Stimulated activated CD4-positive, alpha-beta T cell treated with anti-CD3 and anti-CD28 coated beads, Interleukin-4, amount 100 ng/mL, for 24 hours (primary cell): ENCODE results near the gene TRAFD1.

Source experiments
- DNase-seq: peaks from one replicate; pipeline ENCODE4 v3.0.0-alpha.2; 2020

Gene TRAFD1

DNA sequence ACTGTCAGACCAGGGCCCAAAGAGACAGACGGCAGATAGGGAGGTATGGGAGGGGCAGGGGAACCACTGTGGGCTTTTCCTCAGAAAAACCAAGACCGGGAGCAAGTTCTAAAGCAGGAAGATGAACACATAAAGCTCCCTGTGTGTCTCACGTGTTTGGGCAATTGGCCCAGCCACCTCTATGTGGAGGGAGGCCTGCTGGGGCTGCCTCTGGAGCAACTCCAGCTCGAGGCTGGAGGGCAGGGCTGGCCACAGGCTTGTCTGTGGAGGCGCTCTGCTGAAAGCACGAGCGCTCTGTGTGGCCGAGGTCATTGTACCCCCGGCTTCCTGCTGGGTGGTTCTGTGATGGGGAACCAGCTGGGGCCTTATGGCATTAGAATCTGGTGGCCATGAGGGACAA is 36.4 kb downstream of the TRAFD1 start:
- DNase-seq, result no peak

DNA sequence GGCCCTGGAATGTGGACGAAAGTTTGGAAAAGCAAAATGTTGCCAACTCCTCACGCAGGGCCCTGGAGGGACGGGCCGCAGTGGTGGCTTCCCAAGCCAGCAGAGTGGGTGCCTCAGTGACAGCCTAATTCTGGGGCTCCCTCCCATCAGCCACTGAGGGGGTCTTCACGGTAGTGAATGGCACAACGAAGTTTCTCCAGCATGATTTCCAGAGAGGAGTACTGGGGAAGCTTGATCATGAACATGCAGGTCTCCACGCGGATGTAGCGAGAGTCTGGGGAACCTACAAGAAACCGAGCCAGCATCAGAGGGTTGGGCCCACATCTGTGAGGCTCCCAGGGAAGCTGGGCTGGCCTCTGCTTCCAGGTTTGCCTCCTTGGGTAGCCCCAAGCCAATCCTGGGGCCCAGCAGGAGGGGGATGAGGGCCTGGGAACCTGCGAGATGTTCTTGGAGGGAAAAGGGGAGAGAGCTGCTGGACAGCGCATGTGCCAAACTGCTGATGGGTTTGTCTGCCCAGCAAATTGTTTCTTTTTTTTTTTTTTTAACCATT is 37.0 kb downstream of the TRAFD1 start:
- DNase-seq, result no peak

DNA sequence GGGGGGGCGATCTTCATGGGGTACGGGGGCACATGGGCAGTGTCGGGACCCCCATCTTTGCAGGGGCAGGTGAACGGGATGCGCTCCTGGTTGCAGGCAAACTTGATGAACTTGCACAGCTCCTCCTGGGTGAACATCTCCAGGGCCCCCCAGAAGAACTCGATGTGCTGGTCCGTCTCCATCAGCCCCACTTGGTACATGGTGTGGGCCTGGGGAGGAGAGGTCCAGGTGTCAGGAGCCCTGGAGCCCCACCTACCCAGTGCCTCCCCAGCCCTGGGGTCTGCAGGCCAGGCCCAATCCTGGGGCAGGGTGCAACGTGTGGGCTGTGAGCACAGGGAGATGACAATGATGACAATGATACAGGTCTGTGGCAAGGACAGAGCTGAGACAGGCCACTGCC is 37.7 kb downstream of the TRAFD1 start:
- no peak for DNase-seq

DNA sequence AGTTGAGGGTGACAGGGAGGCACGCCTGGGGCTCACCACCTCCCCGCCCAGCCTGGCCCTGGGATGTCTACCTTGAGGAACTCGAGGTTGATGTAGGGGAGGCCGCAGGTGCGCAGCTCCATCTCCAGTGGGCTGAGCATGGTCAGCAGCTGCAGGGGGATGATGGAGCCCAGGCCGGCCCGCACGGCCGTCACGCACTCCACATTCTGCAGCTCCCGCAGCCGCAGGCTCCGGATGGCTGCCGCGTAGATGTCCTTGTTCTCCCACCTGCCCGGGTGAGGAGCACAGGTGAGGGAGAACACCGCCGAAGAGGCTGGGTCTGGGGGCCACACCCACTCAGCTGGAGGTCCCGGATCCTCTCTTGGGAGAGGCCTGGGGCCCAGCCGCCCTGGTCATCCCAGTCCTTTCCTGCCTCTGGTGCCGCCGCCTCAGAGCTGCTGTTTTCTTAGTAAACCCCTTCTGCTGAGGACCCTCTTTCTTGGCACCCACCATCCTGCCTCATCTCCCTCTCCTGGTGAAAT is 38.2 kb downstream of the TRAFD1 start:
- no peak for DNase-seq

DNA sequence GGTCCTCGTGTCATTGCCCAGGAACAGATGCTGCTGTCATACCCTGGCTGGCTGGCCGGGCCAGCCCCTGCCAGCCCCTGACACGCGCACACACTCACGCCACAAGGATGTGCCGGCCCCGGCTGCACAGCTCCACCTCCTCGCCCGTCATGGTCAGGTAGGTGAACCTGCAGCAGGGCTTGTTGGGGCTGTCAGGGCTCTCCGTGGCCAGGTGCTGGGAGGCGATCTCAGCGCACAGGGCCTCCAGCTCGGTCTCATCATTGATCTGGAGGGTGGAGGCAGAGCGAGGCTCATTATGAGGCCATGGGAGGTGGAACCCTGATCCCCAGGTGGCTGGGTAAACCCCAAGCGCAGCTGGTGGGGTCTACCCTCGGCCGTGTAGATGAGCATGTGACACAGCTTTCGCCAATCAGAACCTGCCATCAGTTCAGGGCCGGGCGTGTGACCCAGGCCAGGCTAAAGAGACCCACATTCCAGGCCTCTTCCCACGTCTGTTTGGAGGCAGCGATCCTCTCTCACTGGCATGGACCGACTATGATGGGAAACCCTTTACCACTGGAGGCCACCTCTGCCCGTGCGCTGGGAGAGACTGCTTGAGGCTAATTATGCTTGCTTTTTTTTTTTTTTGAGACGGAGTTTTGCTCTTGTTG is 38.8 kb downstream of the TRAFD1 start:
- no peak for DNase-seq

DNA sequence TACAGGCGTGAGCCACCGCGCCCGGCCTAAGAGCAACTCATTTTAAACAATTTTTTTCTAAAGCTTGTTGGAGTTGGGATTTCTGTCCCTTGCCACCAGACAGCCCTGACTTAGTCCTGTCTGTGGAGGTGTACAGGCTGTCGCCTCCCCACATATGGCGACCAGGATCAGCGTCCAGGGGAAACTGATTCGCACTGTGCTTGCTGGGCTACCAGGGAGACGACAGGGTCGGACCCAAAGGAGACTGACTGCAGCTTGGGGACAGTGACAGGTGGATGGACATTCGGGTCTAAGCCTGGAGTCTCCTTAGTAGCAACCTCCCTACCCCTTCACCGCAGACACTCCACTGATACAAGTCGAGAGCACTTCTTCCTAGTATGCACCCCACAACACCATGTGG is 40.3 kb downstream of the TRAFD1 start:
- DNase-seq, result no peak

DNA sequence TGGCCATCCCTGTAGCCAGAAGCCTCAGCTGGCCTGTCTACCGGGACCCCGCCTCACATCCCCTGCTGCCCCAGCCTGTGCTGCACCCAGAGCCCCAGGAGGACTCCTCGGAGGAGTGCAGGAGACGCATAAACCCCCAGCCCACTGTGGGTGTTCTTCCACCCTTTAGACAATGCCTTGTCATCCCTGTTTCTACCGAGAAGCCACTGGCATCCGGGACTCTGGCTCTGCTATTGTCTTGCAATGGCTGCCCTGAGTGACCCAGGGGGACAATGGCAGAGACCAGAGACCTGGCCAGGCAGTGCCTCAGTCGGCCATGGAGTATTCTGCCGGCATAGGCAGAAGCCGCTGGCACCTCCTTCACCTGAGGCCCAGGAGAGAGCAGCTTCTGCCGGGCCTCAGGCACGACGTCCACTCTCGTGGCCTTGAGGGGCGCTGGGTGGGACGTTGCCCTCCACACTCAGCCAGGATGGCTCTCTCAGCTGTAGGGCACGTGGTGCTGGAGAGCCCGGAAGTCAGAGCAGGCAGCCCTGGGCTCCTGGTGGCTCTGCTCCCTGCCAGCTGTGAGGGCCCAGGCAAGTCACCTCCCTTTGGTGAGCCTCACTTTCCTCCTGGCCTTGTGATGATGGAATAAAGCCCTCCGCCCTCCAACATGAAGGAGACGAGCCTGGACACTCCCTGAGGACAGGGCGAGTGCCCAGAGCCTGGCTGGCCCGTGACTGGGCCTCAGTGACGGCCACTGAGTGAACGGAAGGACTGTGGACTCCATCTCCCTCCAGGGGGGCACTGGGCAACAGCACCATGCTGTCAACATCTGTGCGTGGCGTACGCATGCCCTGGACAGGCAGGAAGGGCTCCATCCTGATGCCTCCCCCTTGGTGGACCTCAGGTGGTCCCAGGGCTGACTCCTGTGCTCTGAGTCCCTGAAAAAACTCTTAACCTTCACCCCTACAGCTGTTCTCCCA is 41.0 kb downstream of the TRAFD1 start:
- DNase-seq, result no peak

DNA sequence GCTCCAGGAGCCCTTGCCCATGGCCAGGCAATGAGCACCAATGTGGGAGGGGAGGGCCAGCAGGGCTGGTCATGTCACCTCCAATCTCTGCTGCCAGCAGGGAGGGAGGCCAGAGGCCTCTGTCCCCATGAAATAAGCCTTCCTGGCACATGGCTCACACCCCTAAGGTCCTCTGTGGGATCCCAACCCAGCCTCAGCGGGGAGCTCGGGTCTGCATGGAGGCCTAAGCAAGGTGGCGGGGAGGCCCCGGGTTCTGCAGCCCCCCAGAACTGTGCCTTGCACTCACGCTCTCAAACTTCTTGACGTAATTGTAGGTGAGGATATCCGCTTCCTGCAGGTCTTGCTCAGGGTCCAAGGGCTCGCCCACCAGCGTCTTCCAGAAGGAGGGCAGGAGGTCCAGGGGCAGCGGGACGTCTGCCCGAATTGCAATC is 41.7 kb downstream of the TRAFD1 start:
- DNase-seq, result no peak

DNA sequence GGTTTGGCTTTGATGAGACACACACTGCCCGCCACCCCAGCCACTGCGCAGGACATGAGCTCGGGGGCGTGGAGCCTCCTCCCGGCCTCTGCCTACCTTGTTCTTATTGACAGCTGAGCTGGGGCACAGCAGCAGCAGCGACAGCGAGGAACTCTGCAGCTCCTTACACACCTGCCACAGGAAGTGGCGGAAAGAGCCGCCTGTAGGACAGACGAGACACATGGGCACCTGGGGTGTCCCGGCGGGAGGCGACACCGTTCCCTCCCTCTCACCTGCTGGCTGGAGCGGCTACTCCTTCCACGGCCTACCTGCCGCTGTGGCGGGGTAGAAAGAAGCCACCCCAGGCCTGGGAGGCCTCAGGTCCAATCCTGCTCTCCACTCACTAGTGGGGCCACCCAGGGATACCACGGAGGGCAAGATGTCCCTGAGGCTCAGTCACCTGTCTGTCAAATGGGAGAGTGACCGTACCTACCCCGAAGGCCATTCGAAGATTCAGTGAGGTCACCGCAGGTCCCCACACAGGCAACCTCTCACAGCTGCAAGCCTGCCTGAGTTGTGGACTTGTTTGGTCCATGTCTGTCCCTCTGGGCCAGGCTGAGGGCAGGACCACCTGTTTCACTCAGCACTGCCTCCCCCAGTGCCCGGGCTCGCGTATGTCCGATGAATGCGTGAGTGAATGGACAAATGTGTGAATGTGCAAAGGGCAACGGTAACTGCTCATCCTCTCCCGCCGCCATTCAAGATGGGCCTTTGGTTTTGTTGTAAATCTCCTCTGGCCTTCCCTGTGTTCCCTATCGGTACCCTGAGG is 42.6 kb downstream of the TRAFD1 start:
- no peak for DNase-seq

DNA sequence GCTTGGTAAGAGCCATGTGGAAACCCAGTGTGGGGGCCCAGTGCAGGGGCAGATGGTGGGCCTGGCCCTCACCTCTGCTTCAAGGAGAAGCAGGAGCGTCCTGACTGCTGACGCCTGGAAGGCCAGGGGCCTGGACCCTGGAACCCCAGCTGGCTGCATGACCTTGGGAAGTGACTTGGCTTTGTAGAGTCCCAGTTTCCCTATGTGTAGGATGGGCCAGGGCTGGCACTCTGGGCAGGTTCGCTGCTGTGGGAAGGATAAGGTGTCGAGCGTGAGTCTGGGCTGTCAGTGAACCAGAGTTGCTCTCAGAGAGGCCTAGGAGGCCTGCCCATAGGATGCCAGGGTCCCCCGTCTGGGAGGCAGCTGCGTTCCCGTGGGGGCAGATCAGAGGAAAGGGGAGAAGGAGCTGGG is 43.2 kb downstream of the TRAFD1 start:
- DNase-seq, result no peak

DNA sequence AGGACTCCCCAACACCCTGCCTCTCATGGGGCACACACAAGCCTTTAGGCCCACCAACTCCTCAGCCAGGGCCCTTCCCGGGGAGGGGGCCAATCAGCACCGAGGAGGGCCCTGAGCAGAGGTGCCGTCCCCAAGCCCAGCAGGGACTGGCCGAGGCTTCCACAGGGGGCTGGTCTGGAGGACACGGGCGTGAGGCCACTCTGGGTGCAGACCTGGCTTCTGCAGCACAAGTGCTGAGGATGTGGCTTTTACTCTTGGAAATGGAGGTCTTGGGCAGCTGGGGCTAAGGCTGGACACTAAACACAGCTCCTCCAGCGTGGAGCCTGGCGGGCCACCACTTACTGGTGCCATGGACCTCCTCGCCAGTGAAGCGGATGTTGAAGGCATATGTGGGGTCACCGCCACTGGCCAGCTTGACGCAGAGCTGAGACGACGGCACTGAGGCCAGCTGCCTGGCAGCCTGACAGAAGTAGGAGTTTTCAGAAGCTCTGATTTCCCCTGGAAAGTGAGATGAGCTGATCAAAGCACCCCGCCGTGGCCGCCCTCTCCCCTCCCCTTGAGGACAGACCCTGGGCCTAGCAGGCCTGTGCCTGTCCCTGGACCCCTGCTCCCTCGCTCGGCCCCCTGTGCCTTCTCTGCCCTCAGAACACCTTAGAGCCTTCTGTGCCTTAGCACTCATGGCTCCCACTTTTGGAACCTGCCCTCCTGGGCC is 44.0 kb downstream of the TRAFD1 start:
- no peak for DNase-seq

DNA sequence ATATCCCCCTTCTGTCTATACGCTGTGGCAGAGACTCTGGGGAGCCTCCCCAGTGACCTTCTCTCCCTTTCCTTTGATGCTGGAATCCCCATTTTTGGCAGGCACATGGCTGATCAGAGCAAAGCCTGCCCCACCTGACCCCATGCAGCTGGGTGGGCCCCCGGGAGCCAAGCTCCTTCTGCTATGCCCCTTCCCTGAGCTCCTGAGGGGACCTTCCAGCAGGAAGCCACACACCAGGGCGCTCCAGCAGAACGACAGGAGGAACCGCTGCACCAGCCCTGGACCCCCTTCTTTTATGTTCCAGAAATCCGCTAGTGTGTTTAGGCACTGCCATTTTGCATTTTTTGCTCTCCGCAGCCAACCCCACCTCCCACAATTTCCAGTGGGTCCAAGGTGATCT is 44.6 kb downstream of the TRAFD1 start:
- no peak for DNase-seq

DNA sequence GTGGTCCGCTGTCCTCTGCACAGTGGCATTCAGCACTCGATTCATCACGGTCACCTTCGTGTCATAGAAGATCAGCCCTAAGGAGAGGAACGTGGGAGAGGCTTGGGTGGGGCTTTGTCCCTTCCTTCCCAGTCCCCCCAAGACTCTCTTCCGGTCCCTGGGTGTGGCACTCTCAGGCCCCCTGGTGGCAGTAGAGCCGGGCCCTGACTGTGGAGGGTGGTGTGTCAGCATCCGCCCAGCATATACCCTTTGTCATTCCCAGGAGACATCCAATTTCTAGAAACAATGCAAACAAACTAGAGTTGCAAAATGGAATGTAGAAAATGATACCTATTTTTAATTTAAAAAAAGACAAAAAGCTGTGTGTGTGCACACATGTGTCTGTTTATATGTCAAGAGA is 45.0 kb downstream of the TRAFD1 start:
- peak; percentile 23 for DNase-seq

DNA sequence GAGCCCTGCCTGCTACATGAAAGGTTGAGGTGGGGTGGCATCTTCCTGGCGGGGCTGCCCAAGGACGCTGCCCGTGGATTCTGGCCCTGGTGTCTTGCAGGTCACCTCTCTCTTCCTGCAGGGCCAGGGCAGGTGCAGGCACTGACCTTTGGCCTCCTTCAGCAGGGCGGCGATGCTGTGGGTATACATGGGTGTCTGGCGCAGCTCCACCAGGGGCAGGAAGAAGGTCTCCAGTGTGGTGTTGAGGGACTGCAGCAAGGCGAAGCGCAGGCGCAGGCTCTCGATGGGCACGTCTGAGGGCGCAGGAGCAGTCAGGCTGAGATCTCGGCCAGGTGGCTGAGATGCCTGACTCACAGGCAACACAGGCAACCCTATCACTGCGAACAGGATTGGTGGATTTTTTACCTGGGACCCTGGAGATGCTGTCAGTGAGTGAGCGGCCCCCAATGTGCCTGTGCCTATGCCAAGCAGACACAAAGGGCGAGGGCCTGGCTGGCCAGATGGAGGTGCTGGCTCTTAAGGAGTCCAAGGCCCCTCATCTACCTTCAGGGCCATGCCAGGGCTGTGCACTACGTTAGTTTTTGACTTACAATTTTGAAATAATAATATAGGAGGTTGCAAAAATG is 45.7 kb downstream of the TRAFD1 start:
- no peak for DNase-seq

DNA sequence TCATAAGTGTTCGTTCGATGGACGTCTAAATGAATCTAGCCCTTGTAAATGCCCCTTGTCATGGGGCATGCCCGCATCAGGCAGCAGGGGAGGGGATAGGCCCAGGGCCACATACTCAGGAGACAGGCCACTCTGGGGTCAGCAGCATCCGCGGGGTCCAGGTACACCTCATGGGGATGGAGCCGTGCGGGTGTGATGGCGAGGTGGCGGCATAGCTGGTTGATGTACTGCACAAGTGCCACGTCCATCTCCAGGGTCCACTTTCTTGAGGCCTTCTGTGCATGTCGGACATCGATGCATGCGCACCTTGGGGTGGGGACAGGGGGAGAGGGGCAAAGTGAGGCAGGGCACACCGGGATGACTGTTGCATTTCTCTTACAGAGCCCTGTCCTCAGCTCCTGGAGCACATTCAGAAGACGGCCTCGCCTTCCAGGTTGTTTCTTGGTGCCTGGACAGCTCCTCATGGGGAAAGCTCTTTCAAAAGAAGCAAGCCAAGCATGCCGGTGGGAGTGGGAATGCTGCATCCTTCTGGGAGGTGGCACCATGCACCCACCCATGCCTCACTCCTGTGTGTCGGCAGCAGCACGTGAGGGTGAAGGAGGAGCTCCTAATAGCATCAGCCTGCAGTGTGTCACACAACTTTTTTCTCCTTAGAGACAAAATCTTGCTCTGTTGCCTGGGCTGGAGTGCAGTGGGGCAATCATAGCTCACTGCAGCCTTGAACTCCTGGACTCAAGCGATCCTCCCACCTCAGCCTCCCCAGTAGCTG is 47.4 kb downstream of the TRAFD1 start:
- DNase-seq, result no peak

DNA sequence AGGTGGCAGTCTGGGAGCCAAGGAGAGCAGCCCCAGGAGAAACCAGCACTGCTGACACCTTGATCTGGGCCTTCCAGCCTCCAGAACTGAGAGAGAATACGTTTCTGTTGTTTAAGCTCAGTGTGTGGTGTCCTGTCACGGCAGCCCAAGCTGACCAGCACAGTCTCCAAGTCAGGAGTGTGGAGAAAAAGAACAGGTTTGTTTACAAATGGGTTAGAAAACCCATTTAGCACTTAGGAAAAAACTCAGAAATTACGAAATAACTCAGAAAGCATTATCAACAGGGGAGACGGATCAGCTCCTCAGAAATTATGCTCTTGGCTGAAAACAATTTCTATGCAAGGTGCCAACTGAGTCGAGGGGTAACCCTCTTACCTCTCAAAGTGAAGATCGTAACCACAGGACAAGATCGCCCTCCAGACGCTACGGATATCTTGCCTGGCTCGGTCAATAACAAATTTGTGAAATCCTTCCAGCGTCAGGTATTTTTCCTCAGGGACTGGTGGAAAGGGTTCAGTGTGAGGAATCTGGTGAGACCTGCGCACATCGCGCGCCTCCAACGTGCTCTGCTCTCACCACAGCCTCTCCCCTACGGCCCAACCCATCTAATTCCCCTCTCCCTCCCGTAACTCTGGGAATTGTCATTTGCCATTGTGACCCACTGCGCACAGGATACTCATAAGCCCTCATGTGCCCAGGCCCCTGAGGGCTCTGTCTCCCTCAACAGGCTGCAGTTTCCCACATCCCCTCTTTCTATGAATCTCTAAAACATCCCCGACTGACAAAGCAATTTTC is 50.2 kb downstream of the TRAFD1 start:
- no peak for DNase-seq

DNA sequence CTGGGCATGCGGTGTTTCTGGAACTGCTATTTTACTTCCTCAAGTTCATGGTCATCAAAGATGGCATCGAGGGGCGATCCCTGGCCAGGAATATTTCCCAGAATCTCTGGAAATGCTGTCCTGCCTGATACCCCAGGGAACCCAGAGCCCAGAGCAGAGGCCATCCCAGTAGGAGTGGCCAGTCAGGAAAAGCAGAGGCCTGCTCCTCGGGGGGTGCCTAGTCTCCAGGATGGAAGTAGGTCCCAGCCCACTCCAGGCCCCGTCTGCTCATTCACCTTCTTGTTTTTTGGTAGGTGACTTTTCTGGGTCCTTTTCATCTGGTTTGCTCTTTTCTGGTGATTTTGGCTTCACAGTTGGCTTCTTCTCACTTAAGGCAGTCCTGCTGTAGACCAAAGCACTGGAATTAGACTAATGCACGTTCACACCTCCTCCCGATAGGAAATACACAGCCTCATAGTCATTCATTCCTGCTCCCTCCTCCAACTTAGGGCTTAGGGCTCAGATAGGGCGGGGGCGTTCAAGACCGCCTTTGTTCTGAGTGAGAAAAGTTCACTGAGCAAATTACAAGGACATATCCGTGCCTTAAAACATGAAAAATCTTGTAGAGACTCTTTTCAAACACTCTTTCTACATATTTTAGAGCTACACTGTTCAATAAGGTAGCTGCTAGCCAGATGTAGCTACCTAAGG is 51.1 kb downstream of the TRAFD1 start:
- DNase-seq, result no peak

DNA sequence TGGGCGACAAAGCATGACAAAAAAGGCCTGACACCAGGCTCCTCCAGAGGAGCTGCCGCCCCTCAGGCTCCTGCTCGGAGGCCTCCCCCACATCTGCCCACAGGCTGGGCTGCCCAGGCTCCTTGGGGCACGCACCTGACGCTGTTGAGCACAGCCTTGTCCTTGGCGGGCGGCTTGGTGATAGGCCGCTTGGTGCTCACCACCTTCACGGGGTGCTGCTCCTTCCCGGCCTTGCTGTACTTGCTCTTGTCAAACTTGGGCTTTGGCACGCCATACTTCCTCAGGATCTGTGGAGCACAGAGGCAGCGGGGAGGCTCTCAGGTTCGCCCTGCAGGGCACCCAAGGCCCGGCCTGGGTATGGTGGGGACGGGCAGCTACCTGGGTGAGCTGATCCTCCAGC is 53.4 kb downstream of the TRAFD1 start:
- DNase-seq, result no peak

DNA sequence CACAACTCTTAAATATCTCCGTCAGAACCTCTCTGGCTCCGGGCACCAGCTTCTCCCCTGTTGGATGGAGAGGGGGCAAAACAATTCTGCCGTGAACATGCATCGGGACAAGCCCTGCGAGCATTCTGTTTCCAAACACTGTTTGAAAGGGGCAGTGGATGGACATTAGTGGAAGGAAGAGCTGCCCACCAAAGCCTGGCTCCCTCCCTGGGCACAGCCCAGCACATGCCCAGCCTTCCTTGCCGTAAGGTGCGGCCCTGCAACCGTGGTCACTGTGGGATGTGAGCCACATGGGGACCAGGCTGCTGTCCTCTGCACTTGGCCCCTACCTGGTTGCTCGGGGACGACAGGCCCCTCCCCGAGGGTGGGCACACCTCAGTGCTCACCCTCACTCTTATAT is 54.0 kb downstream of the TRAFD1 start:
- no peak for DNase-seq
